ENCODE data around the gene RING1.

Gene RING1

GRCh38 chr6:33235221-33235634 lies 26.9 kb downstream of the RING1 start:
- no peak for DNase-seq (ENCODE audit: low read depth in 1 of 2, low spot score in 1 of 2)
- no peak for TF ChIP-seq GABPA (IDR thresholded peaks at IDR 0.05; ENCODE audit: low read depth)
- H3K4me3 ChIP-seq (replicated peaks; ENCODE audit: insufficient read depth, low read length): no peak overlapping the region
- no peaks in the 10 kb centered on the region for H3K27me3 ChIP-seq (ENCODE audit: insufficient read depth, poor library complexity, severe bottlenecking)
- no peak overlapping the region for H3K27ac ChIP-seq (replicated peaks)

DNA sequence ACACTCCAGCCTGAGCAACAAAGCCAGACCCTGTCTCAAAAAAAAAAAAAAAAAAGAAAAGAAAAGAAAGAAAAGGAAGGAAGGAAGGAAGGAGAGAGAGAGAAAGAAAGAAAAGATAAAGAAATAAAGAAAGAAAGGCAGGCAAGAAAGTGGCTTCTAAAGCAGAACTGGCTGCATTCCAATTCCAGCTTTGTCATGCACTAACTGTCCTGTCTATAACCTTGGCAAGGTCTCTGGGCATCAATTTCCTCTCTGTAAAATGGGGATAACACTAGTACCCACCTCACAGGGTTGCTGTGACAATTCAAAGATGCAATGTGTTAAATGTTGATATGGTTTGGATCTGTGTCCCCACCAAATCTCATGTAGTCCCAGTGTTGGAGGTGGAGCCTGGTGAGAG lies 28.0 kb downstream of the RING1 start:
- Histone ChIP-seq H3K27ac (replicated peaks) (no peak overlapping the region), H3K4me3 (replicated peaks; ENCODE audit: insufficient read depth, low read length) (no peak overlapping the region), H3K27me3 (ENCODE audit: insufficient read depth, poor library complexity, severe bottlenecking) (no peaks in the 10 kb centered on the region)
- DNase-seq (ENCODE audit: low read depth in 1 of 2, low spot score in 1 of 2): no peak
- TF ChIP-seq POLR2AphosphoS5 (IDR thresholded peaks at IDR 0.05; ENCODE audit: low read depth): no peak
- TF ChIP-seq, protein P1, sequence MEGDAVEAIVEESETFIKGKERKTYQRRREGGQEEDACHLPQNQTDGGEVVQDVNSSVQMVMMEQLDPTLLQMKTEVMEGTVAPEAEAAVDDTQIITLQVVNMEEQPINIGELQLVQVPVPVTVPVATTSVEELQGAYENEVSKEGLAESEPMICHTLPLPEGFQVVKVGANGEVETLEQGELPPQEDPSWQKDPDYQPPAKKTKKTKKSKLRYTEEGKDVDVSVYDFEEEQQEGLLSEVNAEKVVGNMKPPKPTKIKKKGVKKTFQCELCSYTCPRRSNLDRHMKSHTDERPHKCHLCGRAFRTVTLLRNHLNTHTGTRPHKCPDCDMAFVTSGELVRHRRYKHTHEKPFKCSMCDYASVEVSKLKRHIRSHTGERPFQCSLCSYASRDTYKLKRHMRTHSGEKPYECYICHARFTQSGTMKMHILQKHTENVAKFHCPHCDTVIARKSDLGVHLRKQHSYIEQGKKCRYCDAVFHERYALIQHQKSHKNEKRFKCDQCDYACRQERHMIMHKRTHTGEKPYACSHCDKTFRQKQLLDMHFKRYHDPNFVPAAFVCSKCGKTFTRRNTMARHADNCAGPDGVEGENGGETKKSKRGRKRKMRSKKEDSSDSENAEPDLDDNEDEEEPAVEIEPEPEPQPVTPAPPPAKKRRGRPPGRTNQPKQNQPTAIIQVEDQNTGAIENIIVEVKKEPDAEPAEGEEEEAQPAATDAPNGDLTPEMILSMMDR (IDR thresholded peaks at IDR 0.05; ENCODE audit: insufficient read depth, low read length): no peak
- no peak for TF ChIP-seq GABPA (IDR thresholded peaks at IDR 0.05; ENCODE audit: low read depth)

GRCh38 chr6:33236852-33237251 lies 28.6 kb downstream of the RING1 start:
- TF ChIP-seq GABPA (IDR thresholded peaks at IDR 0.05; ENCODE audit: low read depth) (no peak), POLR2AphosphoS5 (IDR thresholded peaks at IDR 0.05; ENCODE audit: low read depth) (no peak)
- Histone ChIP-seq H3K4me3 (replicated peaks; ENCODE audit: insufficient read depth, low read length) (no peak overlapping the region), H3K27me3 (ENCODE audit: insufficient read depth, poor library complexity, severe bottlenecking) (no peaks in the 10 kb centered on the region), H3K27ac (replicated peaks) (no peak overlapping the region)
- no peak for DNase-seq (ENCODE audit: low read depth in 1 of 2, low spot score in 1 of 2)

- Histone ChIP-seq H3K4me3 (replicated peaks; ENCODE audit: insufficient read depth, low read length) (no peak overlapping the region), H3K27ac (replicated peaks) (no peak overlapping the region), H3K27me3 (ENCODE audit: insufficient read depth, poor library complexity, severe bottlenecking) (no peaks in the 10 kb centered on the region)
- no peak for TF ChIP-seq SPI1 (IDR thresholded peaks at IDR 0.05; ENCODE audit: borderline replicate concordance, low read depth)
- no peak for TF ChIP-seq POLR2AphosphoS5 (IDR thresholded peaks at IDR 0.05; ENCODE audit: low read depth)
- TF ChIP-seq, protein P1 (IDR thresholded peaks at IDR 0.05; ENCODE audit: insufficient read depth, low read length): no peak
- TF ChIP-seq, protein P2, sequence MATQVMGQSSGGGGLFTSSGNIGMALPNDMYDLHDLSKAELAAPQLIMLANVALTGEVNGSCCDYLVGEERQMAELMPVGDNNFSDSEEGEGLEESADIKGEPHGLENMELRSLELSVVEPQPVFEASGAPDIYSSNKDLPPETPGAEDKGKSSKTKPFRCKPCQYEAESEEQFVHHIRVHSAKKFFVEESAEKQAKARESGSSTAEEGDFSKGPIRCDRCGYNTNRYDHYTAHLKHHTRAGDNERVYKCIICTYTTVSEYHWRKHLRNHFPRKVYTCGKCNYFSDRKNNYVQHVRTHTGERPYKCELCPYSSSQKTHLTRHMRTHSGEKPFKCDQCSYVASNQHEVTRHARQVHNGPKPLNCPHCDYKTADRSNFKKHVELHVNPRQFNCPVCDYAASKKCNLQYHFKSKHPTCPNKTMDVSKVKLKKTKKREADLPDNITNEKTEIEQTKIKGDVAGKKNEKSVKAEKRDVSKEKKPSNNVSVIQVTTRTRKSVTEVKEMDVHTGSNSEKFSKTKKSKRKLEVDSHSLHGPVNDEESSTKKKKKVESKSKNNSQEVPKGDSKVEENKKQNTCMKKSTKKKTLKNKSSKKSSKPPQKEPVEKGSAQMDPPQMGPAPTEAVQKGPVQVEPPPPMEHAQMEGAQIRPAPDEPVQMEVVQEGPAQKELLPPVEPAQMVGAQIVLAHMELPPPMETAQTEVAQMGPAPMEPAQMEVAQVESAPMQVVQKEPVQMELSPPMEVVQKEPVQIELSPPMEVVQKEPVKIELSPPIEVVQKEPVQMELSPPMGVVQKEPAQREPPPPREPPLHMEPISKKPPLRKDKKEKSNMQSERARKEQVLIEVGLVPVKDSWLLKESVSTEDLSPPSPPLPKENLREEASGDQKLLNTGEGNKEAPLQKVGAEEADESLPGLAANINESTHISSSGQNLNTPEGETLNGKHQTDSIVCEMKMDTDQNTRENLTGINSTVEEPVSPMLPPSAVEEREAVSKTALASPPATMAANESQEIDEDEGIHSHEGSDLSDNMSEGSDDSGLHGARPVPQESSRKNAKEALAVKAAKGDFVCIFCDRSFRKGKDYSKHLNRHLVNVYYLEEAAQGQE (IDR thresholded peaks at IDR 0.05; ENCODE audit: insufficient replicate concordance, low read depth): no peak
- TF ChIP-seq GABPA (IDR thresholded peaks at IDR 0.05; ENCODE audit: low read depth): no peak
- no peak for DNase-seq (ENCODE audit: low read depth in 1 of 2, low spot score in 1 of 2)
Observed at GRCh38 chr6:33237741-33238140, 29.4 kb downstream of the RING1 start.

- no peak overlapping the region for H3K27ac ChIP-seq (replicated peaks)
- DNase-seq (ENCODE audit: low read depth in 1 of 2, low spot score in 1 of 2): no peak
- H3K27me3 ChIP-seq (ENCODE audit: insufficient read depth, poor library complexity, severe bottlenecking): peaks cover 4% of the 10 kb centered on the region
- H3K4me3 ChIP-seq (replicated peaks; ENCODE audit: insufficient read depth, low read length): no peak overlapping the region
- TF ChIP-seq, protein P1 (IDR thresholded peaks at IDR 0.05; ENCODE audit: insufficient read depth, low read length): no peak
- TF ChIP-seq POLR2AphosphoS5 (IDR thresholded peaks at IDR 0.05; ENCODE audit: low read depth) (no peak), GABPA (IDR thresholded peaks at IDR 0.05; ENCODE audit: low read depth) (no peak), SPI1 (IDR thresholded peaks at IDR 0.05; ENCODE audit: borderline replicate concordance, low read depth) (no peak)
- TF ChIP-seq, protein P2 (IDR thresholded peaks at IDR 0.05; ENCODE audit: insufficient replicate concordance, low read depth): no peak
Observed at GRCh38 chr6:33241968-33242367, 33.7 kb downstream of the RING1 start.

Measured in HL-60 (cell line).